ENCODE data around the gene IFFO2. TPM values are rescaled to one million over a fixed set of nuclear protein-coding genes. Genes with fewer than 3 reads are reported as not detected.

The IFFO2 gene
- total and polyA plus RNA-seq, 2 of the 13 experiments (the other 11 are each of a cell fraction or from before 2014, with no cell fraction given): 7.3 to 16.7 TPM

- TF ChIP-seq ZNF772 (CRISPR knock-in tag; IDR thresholded peaks at IDR 0.05): no peak
- peak; percentile 80 for TF ChIP-seq SALL2 (CRISPR knock-in tag; IDR thresholded peaks at IDR 0.05)
- no peak for TF ChIP-seq MBNL3 (CRISPR knock-in tag; conservative IDR thresholded peaks at IDR 0.05)
- no peak for TF ChIP-seq PHB2 (IDR thresholded peaks at IDR 0.05; ENCODE audit: partially characterized antibody)
- TF ChIP-seq RNF2 (conservative IDR thresholded peaks at IDR 0.05; ENCODE audit: low read depth): 0 out of 2 replicates have a peak, but pooled peaks have one; percentile 21
- TF ChIP-seq KMT2A (CRISPR knock-in tag; IDR thresholded peaks at IDR 0.05): no peak
- no peak for TF ChIP-seq AKAP8 (CRISPR knock-in tag; IDR thresholded peaks at IDR 0.05)
- no peak; the same call in 1 of the 2 replicates for TF ChIP-seq ZNF460 (CRISPR knock-in tag; IDR thresholded peaks at IDR 0.05; ENCODE audit: borderline replicate concordance)
- no peak for TF ChIP-seq ZNF414 (CRISPR knock-in tag; IDR thresholded peaks at IDR 0.05)
- TF ChIP-seq MATR3 (CRISPR knock-in tag; IDR thresholded peaks at IDR 0.05): no peak
- peak; percentile 25 for TF ChIP-seq YEATS4 (CRISPR knock-in tag; IDR thresholded peaks at IDR 0.05; ENCODE audit: borderline replicate concordance)
- TF ChIP-seq ZNF549 (CRISPR knock-in tag; IDR thresholded peaks at IDR 0.05): no peak
- TF ChIP-seq PHF8 (CRISPR knock-in tag; IDR thresholded peaks at IDR 0.05): peak; percentile 64
- no peak for TF ChIP-seq ZNF282 (IDR thresholded peaks at IDR 0.05; ENCODE audit: partially characterized antibody)
- TF ChIP-seq FOSL2 (CRISPR knock-in tag; IDR thresholded peaks at IDR 0.05): no peak
Measured at GRCh38 chr1:18956193-18957135, at the start of gene IFFO2 (continued).
